OCI-LY7 (cell line): Measurements from ENCODE around the gene STAC3. TPM values are rescaled to one million over a fixed set of nuclear protein-coding genes. Genes with fewer than 3 reads are reported as not detected.
A peak's percentile ranks its signal among the peaks of the same experiment; 100 is the strongest.

ENCODE experiments used
- BruUV-seq: library from RNA; stranded (reverse); fragments of 400-500 nt; replicated peaks from 2 replicates; lab custom pipeline; 2021; lab: Mats Ljungman, UMichigan
- CTCF ChIA-PET: fragments of 300-600 bp; sonication (Branson Sonifier 250); formaldehyde crosslinking; loops from one replicate; lab custom pipeline; 2022; ENCODE audit warnings: antibody characterized with exemption; ENCODE audit not compliant: unreplicated experiment; lab: Charles Lee
- POLR2A ChIA-PET: fragments of 300-600 bp; sonication (Branson Sonifier 250); formaldehyde crosslinking; loops from one replicate; lab custom pipeline; 2022; ENCODE audit warnings: antibody characterized with exemption; lab: Charles Lee
- DNase-seq: peaks from one replicate; pipeline ENCODE4 v3.0.0-alpha.2; 2015; ENCODE audit warnings: low spot score
- H2AFZ ChIP-seq: fragments of 200-600 bp; sonication (generic), shearing (Covaris generic); 2 replicates; pipeline ENCODE4 v1.6.1; 2014; ENCODE audit warnings: mild to moderate bottlenecking, antibody characterized with exemption, low read length, moderate library complexity
- H3K27ac ChIP-seq: fragments of 200-600 bp; sonication (generic); 2 replicates; pipeline ENCODE4 v1.5.1; 2014; ENCODE audit warnings: mixed run types, low read depth, mild to moderate bottlenecking, moderate library complexity, low read length, inconsistent platforms; ENCODE audit not compliant: poor library complexity, severe bottlenecking
- H3K36me3 ChIP-seq: fragments of 200-600 bp; sonication (generic); 2 replicates; pipeline ENCODE4 v1.6.1; 2014; ENCODE audit warnings: mild to moderate bottlenecking, antibody characterized with exemption, low read length, moderate library complexity, mixed read lengths; ENCODE audit not compliant: insufficient read depth
- H3K4me1 ChIP-seq: fragments of 200-600 bp; sonication (generic); 2 replicates; pipeline ENCODE4 v1.5.1; 2014; ENCODE audit warnings: mild to moderate bottlenecking, low read length; ENCODE audit not compliant: insufficient read depth, poor library complexity, severe bottlenecking
- H3K4me2 ChIP-seq: fragments of 200-600 bp; sonication (generic); 2 replicates; pipeline ENCODE4 v1.6.1; 2014; ENCODE audit warnings: mild to moderate bottlenecking, low read length
- H3K4me3 ChIP-seq: fragments of 200-600 bp; sonication (generic); 2 replicates; pipeline ENCODE4 v1.5.1; 2014; ENCODE audit warnings: mild to moderate bottlenecking, low read depth, low read length; ENCODE audit not compliant: poor library complexity, severe bottlenecking
- H3K79me2 ChIP-seq: fragments of 200-600 bp; sonication (generic); 2 replicates; pipeline ENCODE4 v1.6.1; 2016; ENCODE audit warnings: low read depth, mild to moderate bottlenecking, low read length, moderate library complexity, mixed read lengths; ENCODE audit not compliant: insufficient read depth
- H3K9me2 ChIP-seq: fragments of 200-600 bp; sonication (generic); 2 replicates; pipeline ENCODE4 v1.6.1; 2016; ENCODE audit warnings: mild to moderate bottlenecking, low read length, mixed read lengths; ENCODE audit not compliant: insufficient read depth
- H3K9me3 ChIP-seq: fragments of 200-600 bp; sonication (generic); 2 replicates; pipeline ENCODE4 v1.6.1; 2014; ENCODE audit warnings: mild to moderate bottlenecking, mixed run types, low read length, mixed read lengths
- H4K20me1 ChIP-seq: fragments of 200-600 bp; sonication (generic); 2 replicates; pipeline ENCODE4 v1.6.1; 2014; ENCODE audit warnings: mild to moderate bottlenecking, antibody characterized with exemption, low read length, moderate library complexity, mixed read lengths; ENCODE audit not compliant: insufficient read depth
- CTCF ChIP-seq: fragments of 200-600 bp; sonication (generic); conservative IDR thresholded peaks from 2 replicates; pipeline ENCODE4 v1.5.1; 2014; ENCODE audit warnings: mild to moderate bottlenecking, antibody characterized with exemption, low read length, moderate library complexity, mixed read lengths
- EZH2phosphoT487 ChIP-seq: fragments of 200-600 bp; sonication (generic); IDR thresholded peaks from 2 replicates; pipeline ENCODE4 v1.6.1; 2018; ENCODE audit warnings: low read depth, borderline replicate concordance, mild to moderate bottlenecking, mixed run types, antibody characterized with exemption, low read length, moderate library complexity, mixed read lengths
- intact Hi-C: fragments of 100-400 bp; cut with micrococcal nuclease; formaldehyde crosslinking; loops from one replicate; pipeline ENCODE4 v1.10.0; 2022; ENCODE audit not compliant: unreplicated experiment
- total RNA-seq, 2 experiments: library from RNA; depleted of rRNA in 1 of 2; stranded (reverse); fragments of >200 nt in 1 of 2; shearing (Covaris generic) in 1 of 2; gene quantifications; 2 replicates each; pipeline ENCODE4 v1.2.3, GENCODE V29; 2014 to 2022

The STAC3 gene
- total RNA-seq, 2 experiments from 2014 or later: 1.4 to 6.8 TPM

- H3K9me2 ChIP-seq: no peaks in the 10 kb centered on the region
- H4K20me1 ChIP-seq: no peaks in the 10 kb centered on the region
- TF ChIP-seq CTCF: no peak
- TF ChIP-seq EZH2phosphoT487: no peak
- POLR2A ChIA-PET: interaction anchor here (1.0 kb wide), 1 partner anchor 10 kb away, joined by 3 read pairs; the partner anchor contains the start of gene SHMT2
- no peaks in the 10 kb centered on the region for H3K79me2 ChIP-seq
- no peak overlapping the region for H3K4me3 ChIP-seq
- BruUV-seq: no TSS peak
- peak overlapping the region; percentile 86; the same call in 1 of the 2 replicates for H3K4me2 ChIP-seq
- DNase-seq: no peak
- H3K36me3 ChIP-seq: no peaks in the 10 kb centered on the region
- no peak overlapping the region for H3K27ac ChIP-seq
- intact Hi-C loops: no loop called here
- H3K4me1 ChIP-seq: peaks cover 53% of the 10 kb centered on the region
- no peak overlapping the region for H2AFZ ChIP-seq
- CTCF ChIA-PET: interaction anchor here (0.6 kb wide), 2 partner anchors 25 to 531 kb away, joined by 3 read pairs; no protein-coding TSS in a partner anchor
- no peaks in the 10 kb centered on the region for H3K9me3 ChIP-seq
These were observed 31.6 kb downstream of the STAC3 start for GRCh38 chr12:57219205-57219992.

GRCh38 chr12:57218030-57218853, 32.7 kb downstream of the STAC3 start:
- intact Hi-C loops: no loop called here
- ChIA-PET POLR2A (interaction anchor here (1.6 to 1.9 kb wide), 2 partner anchors 9 to 12 kb away, joined by 4 to 5 read pairs; partner anchors contain the start of gene SHMT2), CTCF (interaction anchor here (1.2 to 1.5 kb wide), 2 partner anchors 11 to 25 kb away, joined by 3 to 30 read pairs; partner anchors contain the start of gene SHMT2)
- Histone ChIP-seq H4K20me1 (no peaks in the 10 kb centered on the region), H3K4me3 (peak overlapping the region; percentile 71), H3K9me3 (no peaks in the 10 kb centered on the region), H2AFZ (no peak overlapping the region), H3K4me2 (peak overlapping the region; percentile 86), H3K27ac (no peak overlapping the region), H3K4me1 (peaks cover 63% of the 10 kb centered on the region), H3K36me3 (no peaks in the 10 kb centered on the region), H3K9me2 (no peaks in the 10 kb centered on the region), H3K79me2 (no peaks in the 10 kb centered on the region)
- TF ChIP-seq CTCF (no peak), EZH2phosphoT487 (no peak)
- BruUV-seq: no TSS peak
- no peak for DNase-seq
